HepG2 (cell line): ENCODE data around the gene SLC19A1.

Experiments
- BRF2 ChIP-seq: sonication (generic); formaldehyde crosslinking; IDR thresholded peaks from 2 replicates; pipeline ENCODE4 v1.8.1; 2022; ENCODE audit warnings: mild to moderate bottlenecking, missing genetic modification reagents
- MZF1 ChIP-seq: sonication (generic); formaldehyde crosslinking; IDR thresholded peaks from 2 replicates; pipeline ENCODE4 v1.8.1; 2023; ENCODE audit warnings: mild to moderate bottlenecking, missing genetic modification reagents, borderline replicate concordance
- POLR2A ChIP-seq, 2 experiments: IDR thresholded peaks; 2 replicates each; pipeline ENCODE4 v1.6.1; 2011; ENCODE audit warnings: low read depth in 2 of 2, low read length in 2 of 2, mild to moderate bottlenecking in 1 of 2, moderate library complexity in 1 of 2; ENCODE audit not compliant: insufficient read depth in 1 of 2
- RFX5 ChIP-seq: IDR thresholded peaks from 2 replicates; pipeline ENCODE4 v1.6.1; 2011; ENCODE audit warnings: low read depth, low read length, improper control_type of control experiment
- SUZ12 ChIP-seq: fragments of 150-350 bp; IDR thresholded peaks from 2 replicates; pipeline ENCODE4 v1.6.1; 2014; ENCODE audit warnings: low read depth, low read length
- ZNF460 ChIP-seq: sonication (generic); formaldehyde crosslinking; IDR thresholded peaks from 2 replicates; pipeline ENCODE4 v1.5.1; 2020; ENCODE audit warnings: missing genetic modification reagents, mild to moderate bottlenecking, borderline replicate concordance
- ZNF784 ChIP-seq: sonication (generic); formaldehyde crosslinking; IDR thresholded peaks from 2 replicates; pipeline ENCODE4 v1.5.1; 2020; ENCODE audit warnings: missing genetic modification reagents, mild to moderate bottlenecking, borderline replicate concordance

DNA sequence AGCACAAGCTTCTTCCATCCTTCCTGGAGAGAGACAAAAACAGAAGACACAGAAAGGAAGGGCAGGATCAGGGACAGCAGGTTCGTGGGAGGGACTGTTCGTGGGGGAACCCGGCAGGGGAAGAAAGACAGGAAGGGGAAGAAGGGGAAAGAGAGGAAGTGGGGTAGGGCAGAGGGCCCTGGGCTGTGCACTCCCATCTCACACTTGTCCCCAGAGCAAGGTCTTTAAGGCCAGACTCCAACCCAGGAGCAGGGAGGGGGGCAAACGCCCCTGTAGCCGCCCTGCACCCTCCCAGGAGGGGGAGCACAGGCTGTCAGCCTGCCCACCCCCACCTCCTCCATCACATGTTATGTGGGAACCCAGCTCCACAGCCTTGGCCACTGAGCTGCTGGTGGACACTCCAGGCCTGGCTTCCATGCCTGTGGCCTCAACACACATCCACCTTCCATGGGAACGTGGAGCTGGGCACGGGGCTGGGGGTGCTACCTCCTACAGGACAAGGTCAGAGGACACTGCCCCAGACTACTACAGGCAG is 9.3 kb downstream of the SLC19A1 start:
- TF ChIP-seq POLR2A (IDR thresholded peaks at IDR 0.05; ENCODE audit: insufficient read depth in 1 of 2, low read depth in 2 of 2, low read length in 2 of 2) (no peak), ZNF460 (CRISPR knock-in tag) (no peak), BRF2 (CRISPR knock-in tag) (no peak), ZNF784 (CRISPR knock-in tag) (no peak), RFX5 (no peak), SUZ12 (no peak), MZF1 (CRISPR knock-in tag) (no peak)
